ENCODE measurements around the gene BNIPL. TPM values are rescaled to one million over a fixed set of nuclear protein-coding genes. Genes with fewer than 3 reads are reported as not detected.

Gene BNIPL
- total and polyA plus RNA-seq, 2 donors: 0.52 to 6.2 TPM

- Histone ChIP-seq H3K27me3 (ENCODE audit: control insufficient read depth in 2 of 2, insufficient read depth in 1 of 2, low read length in 1 of 2) (no peaks in the 10 kb centered on the region), H3K9me3 (ENCODE audit: control insufficient read depth in 2 of 2, insufficient read depth in 1 of 2, low read length in 1 of 2) (no peaks in the 10 kb centered on the region), H3K4me1 (ENCODE audit: control insufficient read depth in 2 of 2, insufficient read depth in 2 of 2, low read length in 2 of 2) (no peaks in the 10 kb centered on the region), H3K36me3 (ENCODE audit: control insufficient read depth in 2 of 2, insufficient read depth in 2 of 2, low read length in 1 of 2) (peaks cover 34 to 52% of the 10 kb centered on the region in 2 donors), H3K4me3 (ENCODE audit: low read length in 2 of 2) (no peak overlapping the region), H3K27ac (ENCODE audit: low read depth in 1 of 2, low read length in 1 of 2) (no peak overlapping the region)
- no peak for DNase-seq (ENCODE audit: low read depth in 6 of 9, low spot score in 9 of 9)
These were observed 9.9 kb upstream of the BNIPL start for GRCh38 chr1:151026460-151026859.

- Histone ChIP-seq H3K4me3 (ENCODE audit: low read length in 2 of 2) (no peak overlapping the region), H3K27me3 (ENCODE audit: control insufficient read depth in 2 of 2, insufficient read depth in 1 of 2, low read length in 1 of 2) (no peaks in the 10 kb centered on the region), H3K27ac (ENCODE audit: low read depth in 1 of 2, low read length in 1 of 2) (no peak overlapping the region), H3K4me1 (ENCODE audit: control insufficient read depth in 2 of 2, insufficient read depth in 2 of 2, low read length in 2 of 2) (no peaks in the 10 kb centered on the region), H3K36me3 (ENCODE audit: control insufficient read depth in 2 of 2, insufficient read depth in 2 of 2, low read length in 1 of 2) (peaks cover 37 to 58% of the 10 kb centered on the region in 2 donors), H3K9me3 (ENCODE audit: control insufficient read depth in 2 of 2, insufficient read depth in 1 of 2, low read length in 1 of 2) (no peaks in the 10 kb centered on the region)
- DNase-seq (ENCODE audit: low read depth in 6 of 9, low spot score in 9 of 9): no peak
- 97% methylated on average over 8 of the region's 8 CpGs for WGBS
These were observed 4.2 kb upstream of the BNIPL start for GRCh38 chr1:151032164-151032563.

- no peak overlapping the region for H3K27ac ChIP-seq (ENCODE audit: low read depth in 1 of 2, low read length in 1 of 2)
- peaks cover 26 to 39% of the 10 kb centered on the region in 2 donors for H3K36me3 ChIP-seq (ENCODE audit: control insufficient read depth in 2 of 2, insufficient read depth in 2 of 2, low read length in 1 of 2)
- DNase-seq (ENCODE audit: low read depth in 6 of 9, low spot score in 9 of 9): no peak
- 98% methylated on average over 3 of the region's 3 CpGs for WGBS
- no peaks in the 10 kb centered on the region for H3K9me3 ChIP-seq (ENCODE audit: control insufficient read depth in 2 of 2, insufficient read depth in 1 of 2, low read length in 1 of 2)
- H3K4me3 ChIP-seq (ENCODE audit: low read length in 2 of 2): no peak overlapping the region
- H3K27me3 ChIP-seq (ENCODE audit: control insufficient read depth in 2 of 2, insufficient read depth in 1 of 2, low read length in 1 of 2): no peaks in the 10 kb centered on the region
- H3K4me1 ChIP-seq (ENCODE audit: control insufficient read depth in 2 of 2, insufficient read depth in 2 of 2, low read length in 2 of 2): no peaks in the 10 kb centered on the region
These were observed 1.2 kb upstream of the BNIPL start for GRCh38 chr1:151035167-151035566.

- Histone ChIP-seq H3K27me3 (ENCODE audit: control insufficient read depth in 2 of 2, insufficient read depth in 1 of 2, low read length in 1 of 2) (no peaks in the 10 kb centered on the region), H3K36me3 (ENCODE audit: control insufficient read depth in 2 of 2, insufficient read depth in 2 of 2, low read length in 1 of 2) (peaks cover 16 to 25% of the 10 kb centered on the region in 2 donors), H3K4me1 (ENCODE audit: control insufficient read depth in 2 of 2, insufficient read depth in 2 of 2, low read length in 2 of 2) (no peaks in the 10 kb centered on the region), H3K27ac (ENCODE audit: low read depth in 1 of 2, low read length in 1 of 2) (no peak overlapping the region), H3K9me3 (ENCODE audit: control insufficient read depth in 2 of 2, insufficient read depth in 1 of 2, low read length in 1 of 2) (no peaks in the 10 kb centered on the region), H3K4me3 (ENCODE audit: low read length in 2 of 2) (no peak overlapping the region)
- WGBS: 96% methylated on average over 6 of the region's 6 CpGs
- DNase-seq (ENCODE audit: low read depth in 6 of 9, low spot score in 9 of 9): no peak
These were observed 646 bp downstream of the BNIPL start for GRCh38 chr1:151037032-151037431.

GRCh38 chr1:151039521-151039920, 3.1 kb downstream of the BNIPL start:
- no peak for DNase-seq (ENCODE audit: low read depth in 6 of 9, low spot score in 9 of 9)
- Histone ChIP-seq H3K27ac (ENCODE audit: low read depth in 1 of 2, low read length in 1 of 2) (no peak overlapping the region), H3K36me3 (ENCODE audit: control insufficient read depth in 2 of 2, insufficient read depth in 2 of 2, low read length in 1 of 2) (peaks cover 6 to 18% of the 10 kb centered on the region in 2 donors), H3K27me3 (ENCODE audit: control insufficient read depth in 2 of 2, insufficient read depth in 1 of 2, low read length in 1 of 2) (no peaks in the 10 kb centered on the region), H3K4me1 (ENCODE audit: control insufficient read depth in 2 of 2, insufficient read depth in 2 of 2, low read length in 2 of 2) (no peaks in the 10 kb centered on the region), H3K9me3 (ENCODE audit: control insufficient read depth in 2 of 2, insufficient read depth in 1 of 2, low read length in 1 of 2) (no peaks in the 10 kb centered on the region), H3K4me3 (ENCODE audit: low read length in 2 of 2) (no peak overlapping the region)
- WGBS: 97% methylated on average over 3 of the region's 3 CpGs

DNA sequence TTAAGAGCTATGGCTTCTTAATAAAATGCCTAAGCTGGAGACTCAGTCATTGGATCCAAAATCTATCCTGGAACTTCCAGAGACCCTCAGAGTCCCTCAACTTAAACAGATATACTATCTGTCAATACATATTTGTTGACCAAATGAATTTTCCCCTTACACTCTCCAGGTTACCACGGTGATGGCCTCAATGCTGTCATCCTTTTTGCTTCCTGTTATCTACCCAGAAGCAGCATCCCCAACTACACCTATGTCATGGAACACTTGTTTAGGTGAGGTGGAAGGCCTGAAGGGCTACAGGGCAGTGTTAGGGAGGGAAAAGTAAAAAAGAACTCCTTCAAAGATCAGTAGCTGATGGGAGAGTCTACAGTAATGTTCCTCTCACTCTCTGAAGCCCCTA, 6.8 kb downstream of the BNIPL start:
- 99% methylated on average over 1 of the region's 1 CpG for WGBS

DNA sequence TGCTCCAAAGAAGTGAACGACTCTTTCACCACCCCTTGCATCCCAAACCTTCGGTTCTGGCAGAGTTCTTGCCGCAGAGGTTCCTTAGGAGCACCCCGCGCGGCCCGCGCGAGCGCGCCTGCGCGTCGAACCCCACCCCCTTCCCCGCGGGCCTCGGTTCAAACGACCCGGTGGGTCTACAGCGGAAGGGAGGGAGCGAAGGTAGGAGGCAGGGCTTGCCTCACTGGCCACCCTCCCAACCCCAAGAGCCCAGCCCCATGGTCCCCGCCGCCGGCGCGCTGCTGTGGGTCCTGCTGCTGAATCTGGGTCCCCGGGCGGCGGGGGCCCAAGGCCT, 11.2 kb downstream of the BNIPL start, which contains the start of gene C1orf56:
C1orf56 (plus strand) TSS at position 161 of the 334 bp plus-strand sequence; CDS start at position 258, 97 bp downstream.
- Histone ChIP-seq H3K27me3 (ENCODE audit: control insufficient read depth in 2 of 2, insufficient read depth in 1 of 2, low read length in 1 of 2) (peaks cover 0 to 5% of the 10 kb centered on the region in 2 donors), H3K9me3 (ENCODE audit: control insufficient read depth in 2 of 2, insufficient read depth in 1 of 2, low read length in 1 of 2) (no peaks in the 10 kb centered on the region), H3K4me1 (ENCODE audit: control insufficient read depth in 2 of 2, insufficient read depth in 2 of 2, low read length in 2 of 2) (peaks cover 7 to 14% of the 10 kb centered on the region in 2 donors), H3K4me3 (ENCODE audit: low read length in 2 of 2) (peak within 1 kb of the TSS; percentile 74 to 76), H3K27ac (ENCODE audit: low read depth in 1 of 2, low read length in 1 of 2) (peak within 1 kb of the TSS; percentile 38 to 48), H3K36me3 (ENCODE audit: control insufficient read depth in 2 of 2, insufficient read depth in 2 of 2, low read length in 1 of 2) (peaks cover 10 to 27% of the 10 kb centered on the region in 2 donors)
- under 1% methylated on average over 29 of the region's 29 CpGs for WGBS
- DNase-seq (ENCODE audit: low read depth in 6 of 9, low spot score in 9 of 9): peak in 5 of 9 donors; percentile 27 to 72 (median 53)

More for the DNA sequence above, 6.8 kb downstream of the BNIPL start:
- Histone ChIP-seq H3K36me3 (ENCODE audit: control insufficient read depth in 2 of 2, insufficient read depth in 2 of 2, low read length in 1 of 2) (peaks cover 0 to 4% of the 10 kb centered on the region in 2 donors), H3K4me1 (ENCODE audit: control insufficient read depth in 2 of 2, insufficient read depth in 2 of 2, low read length in 2 of 2) (peaks cover 3 to 9% of the 10 kb centered on the region in 2 donors), H3K9me3 (ENCODE audit: control insufficient read depth in 2 of 2, insufficient read depth in 1 of 2, low read length in 1 of 2) (no peaks in the 10 kb centered on the region), H3K27ac (ENCODE audit: low read depth in 1 of 2, low read length in 1 of 2) (no peak overlapping the region), H3K4me3 (ENCODE audit: low read length in 2 of 2) (no peak overlapping the region), H3K27me3 (ENCODE audit: control insufficient read depth in 2 of 2, insufficient read depth in 1 of 2, low read length in 1 of 2) (peaks cover 0 to 5% of the 10 kb centered on the region in 2 donors)
- DNase-seq (ENCODE audit: low read depth in 6 of 9, low spot score in 9 of 9): no peak

- H3K27ac ChIP-seq (ENCODE audit: low read depth in 1 of 2, low read length in 1 of 2): peak overlapping the region; percentile 38 to 48
- H3K36me3 ChIP-seq (ENCODE audit: control insufficient read depth in 2 of 2, insufficient read depth in 2 of 2, low read length in 1 of 2): peaks cover 15 to 30% of the 10 kb centered on the region in 2 donors
- 1% methylated on average over 48 of the region's 48 CpGs for WGBS
- H3K4me1 ChIP-seq (ENCODE audit: control insufficient read depth in 2 of 2, insufficient read depth in 2 of 2, low read length in 2 of 2): peaks cover 7 to 14% of the 10 kb centered on the region in 2 donors
- peak overlapping the region; percentile 74 to 76 for H3K4me3 ChIP-seq (ENCODE audit: low read length in 2 of 2)
- no peaks in the 10 kb centered on the region for H3K9me3 ChIP-seq (ENCODE audit: control insufficient read depth in 2 of 2, insufficient read depth in 1 of 2, low read length in 1 of 2)
- DNase-seq (ENCODE audit: low read depth in 6 of 9, low spot score in 9 of 9): peak in 4 of 9 donors; percentile 26 to 74 (median 49)
- peaks cover 0 to 5% of the 10 kb centered on the region in 2 donors for H3K27me3 ChIP-seq (ENCODE audit: control insufficient read depth in 2 of 2, insufficient read depth in 1 of 2, low read length in 1 of 2)
These were observed 11.7 kb downstream of the BNIPL start for GRCh38 chr1:151047925-151048644.

DNA sequence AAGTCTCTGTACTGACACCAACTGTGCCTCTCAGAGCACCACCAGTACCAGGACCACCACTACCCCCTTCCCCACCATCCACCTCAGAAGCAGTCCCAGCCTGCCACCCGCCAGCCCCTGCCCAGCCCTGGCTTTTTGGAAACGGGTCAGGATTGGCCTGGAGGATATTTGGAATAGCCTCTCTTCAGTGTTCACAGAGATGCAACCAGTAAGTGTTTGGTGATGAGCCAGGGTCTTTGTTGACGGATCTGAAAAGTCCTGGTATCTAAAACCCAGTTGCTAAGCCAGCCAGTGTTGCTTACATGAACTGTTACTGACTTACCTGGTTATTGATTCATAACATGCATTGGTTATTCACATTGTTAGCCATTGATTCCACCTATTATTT, 12.3 kb downstream of the BNIPL start:
- H3K4me1 ChIP-seq (ENCODE audit: control insufficient read depth in 2 of 2, insufficient read depth in 2 of 2, low read length in 2 of 2): peaks cover 7 to 14% of the 10 kb centered on the region in 2 donors
- DNase-seq (ENCODE audit: low read depth in 6 of 9, low spot score in 9 of 9): no peak
- H3K27ac ChIP-seq (ENCODE audit: low read depth in 1 of 2, low read length in 1 of 2): peak overlapping the region in 1 of 2 donors; percentile 11
- H3K27me3 ChIP-seq (ENCODE audit: control insufficient read depth in 2 of 2, insufficient read depth in 1 of 2, low read length in 1 of 2): peaks cover 0 to 5% of the 10 kb centered on the region in 2 donors
- 51% methylated on average over 3 of the region's 3 CpGs for WGBS
- no peaks in the 10 kb centered on the region for H3K9me3 ChIP-seq (ENCODE audit: control insufficient read depth in 2 of 2, insufficient read depth in 1 of 2, low read length in 1 of 2)
- H3K4me3 ChIP-seq (ENCODE audit: low read length in 2 of 2): peak overlapping the region; percentile 74 to 76
- peaks cover 21 to 35% of the 10 kb centered on the region in 2 donors for H3K36me3 ChIP-seq (ENCODE audit: control insufficient read depth in 2 of 2, insufficient read depth in 2 of 2, low read length in 1 of 2)
